ENCODE results near the gene HARBI1. TPM values are rescaled to one million over a fixed set of nuclear protein-coding genes. Genes with fewer than 3 reads are reported as not detected.

The HARBI1 gene
- polyA plus RNA-seq, 1 donor from 2014 or later, result 9.5 TPM

GRCh38 chr11:46599340-46600193 lies 17.5 kb downstream of the HARBI1 start:
- no peak for TF ChIP-seq CTCF (IDR thresholded peaks at IDR 0.05; ENCODE audit: poor library complexity, severe bottlenecking)
- no peak for TF ChIP-seq MXI1 (conservative IDR thresholded peaks at IDR 0.05; ENCODE audit: poor library complexity, severe bottlenecking)
- TF ChIP-seq EZH2 (IDR thresholded peaks at IDR 0.05; ENCODE audit: borderline replicate concordance, insufficient read depth, low read length, poor library complexity, severe bottlenecking), result no peak
- TF ChIP-seq EP300 (conservative IDR thresholded peaks at IDR 0.05; ENCODE audit: poor library complexity, severe bottlenecking), result no peak
- no peak for TF ChIP-seq TAF1 (IDR thresholded peaks at IDR 0.05; ENCODE audit: low read depth)
- no peak for TF ChIP-seq REST (IDR thresholded peaks at IDR 0.05; ENCODE audit: borderline replicate concordance)
- TF ChIP-seq POLR2AphosphoS5 (IDR thresholded peaks at IDR 0.05), result no peak
- no peak for TF ChIP-seq RAD21 (conservative IDR thresholded peaks at IDR 0.05)
- no peak for TF ChIP-seq SMC3 (conservative IDR thresholded peaks at IDR 0.05; ENCODE audit: poor library complexity)
- H2AFZ ChIP-seq (ENCODE audit: low read depth, low read length), result no peak overlapping the region

GRCh38 chr11:46597609-46598219 lies 19.3 kb downstream of the HARBI1 start:
- no peaks in the 10 kb centered on the region for H3K27me3 ChIP-seq (ENCODE audit: insufficient read depth, low read depth, low read length)
- H3K79me2 ChIP-seq (replicated peaks; ENCODE audit: insufficient read depth, low read length), result peaks cover 10% of the 10 kb centered on the region
- no peaks in the 10 kb centered on the region for H3F3A ChIP-seq (ENCODE audit: insufficient read depth, low read length, poor library complexity, severe bottlenecking)
- H4K20me1 ChIP-seq (ENCODE audit: insufficient read depth), result no peaks in the 10 kb centered on the region
- H2AFZ ChIP-seq (ENCODE audit: low read depth, low read length), result no peak overlapping the region
- TF ChIP-seq REST (IDR thresholded peaks at IDR 0.05; ENCODE audit: borderline replicate concordance), result no peak
- TF ChIP-seq TAF1 (IDR thresholded peaks at IDR 0.05; ENCODE audit: low read depth), result no peak
- TF ChIP-seq EZH2 (IDR thresholded peaks at IDR 0.05; ENCODE audit: borderline replicate concordance, insufficient read depth, low read length, poor library complexity, severe bottlenecking), result no peak
- TF ChIP-seq RAD21 (conservative IDR thresholded peaks at IDR 0.05), result no peak
- TF ChIP-seq CTCF (IDR thresholded peaks at IDR 0.05; ENCODE audit: poor library complexity, severe bottlenecking), result no peak
- TF ChIP-seq EP300 (conservative IDR thresholded peaks at IDR 0.05; ENCODE audit: poor library complexity, severe bottlenecking), result no peak
- no peak for TF ChIP-seq POLR2AphosphoS5 (IDR thresholded peaks at IDR 0.05)
- TF ChIP-seq SMC3 (conservative IDR thresholded peaks at IDR 0.05; ENCODE audit: poor library complexity), result no peak
- no peak for TF ChIP-seq MXI1 (conservative IDR thresholded peaks at IDR 0.05; ENCODE audit: poor library complexity, severe bottlenecking)
- no peaks in the 10 kb centered on the region for H3K9me2 ChIP-seq (ENCODE audit: insufficient read depth, low read length)
- no peak overlapping the region for H3K9ac ChIP-seq (ENCODE audit: low read length)
- no peaks in the 10 kb centered on the region for H3K9me3 ChIP-seq (ENCODE audit: low read length)
- H3K4me3 ChIP-seq (ENCODE audit: low read length), result no peak overlapping the region
- no peak overlapping the region for H3K27ac ChIP-seq (ENCODE audit: low read length)
- H3K4me2 ChIP-seq (ENCODE audit: low read length), result no peak overlapping the region
- no peaks in the 10 kb centered on the region for H3K36me3 ChIP-seq (ENCODE audit: insufficient read depth, low read length)

More at GRCh38 chr11:46599340-46600193, 17.5 kb downstream of the HARBI1 start:
- Histone ChIP-seq H3K4me2 (ENCODE audit: low read length) (no peak overlapping the region), H3K9ac (ENCODE audit: low read length) (no peak overlapping the region), H3K36me3 (ENCODE audit: insufficient read depth, low read length) (no peaks in the 10 kb centered on the region), H4K20me1 (ENCODE audit: insufficient read depth) (no peaks in the 10 kb centered on the region), H3K27ac (ENCODE audit: low read length) (no peak overlapping the region), H3K9me3 (ENCODE audit: low read length) (no peaks in the 10 kb centered on the region), H3K4me3 (ENCODE audit: low read length) (no peak overlapping the region), H3K27me3 (ENCODE audit: insufficient read depth, low read depth, low read length) (no peaks in the 10 kb centered on the region), H3K79me2 (replicated peaks; ENCODE audit: insufficient read depth, low read length) (no peaks in the 10 kb centered on the region), H3F3A (ENCODE audit: insufficient read depth, low read length, poor library complexity, severe bottlenecking) (no peaks in the 10 kb centered on the region), H3K9me2 (ENCODE audit: insufficient read depth, low read length) (no peaks in the 10 kb centered on the region)
